Epithelial cell of umbilical artery (primary cell): ENCODE results near the gene ALDH1A2. TPM values are rescaled to one million over a fixed set of nuclear protein-coding genes. Genes with fewer than 3 reads are reported as not detected.

ENCODE experiments used
- total RNA-seq: library from RNA; depleted of rRNA; stranded (reverse); fragments of >200 nt; gene quantifications from 2 replicates; pipeline ENCODE4 v1.2.3, GENCODE V29; 2014

The ALDH1A2 gene
- total RNA-seq, result under 0.01 and 0.61 TPM in 2 replicates

GRCh38 chr15:58065445-58066041, at the start of gene ALDH1A2:
Gene ALDH1A2 (minus strand): TSS chr15:58065711. CDS start chr15:58065650, 61 bp downstream.

Other genes with a start within 250 kb of the ALDH1A2 start
- gene AQP9, start 72.7 kb upstream of the ALDH1A2 start, total RNA-seq, result not detected in 2 replicates